Cerebellar nuclear complex (tissue), 1 donor: Measurements from ENCODE around the gene PODNL1.
"Not testable (repeated sequence)": the region's sequence is repeated elsewhere in the genome, so short reads cannot be mapped to it uniquely, and the experiment has no call there.

ENCODE experiments used
- DNase-seq, 2 experiments: peaks; one replicate each; lab custom pipeline; 2025; lab: John Stamatoyannopoulos, UW

The PODNL1 gene

DNA sequence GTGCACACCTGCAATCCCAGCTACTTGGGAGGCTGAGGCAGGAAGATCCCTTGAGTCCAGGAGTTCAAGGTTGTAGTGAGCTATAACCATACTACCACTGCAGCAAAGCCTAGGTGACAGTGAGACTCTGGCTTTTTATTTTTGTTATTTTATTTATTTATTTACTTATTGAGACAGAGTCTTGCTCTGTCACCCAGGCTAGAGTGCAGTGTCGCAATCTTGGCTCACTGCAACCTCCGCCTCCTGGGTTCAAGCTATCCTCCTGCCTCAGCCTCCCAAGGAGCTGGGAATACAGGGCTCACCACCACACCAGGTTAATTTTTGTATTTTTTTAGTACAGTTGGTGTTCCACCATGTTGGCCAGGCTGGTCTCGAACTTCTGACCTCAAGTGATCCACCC is 35.3 kb upstream of the PODNL1 start:
- not testable (repeated sequence) for DNase-seq

- no peak for DNase-seq
Observed at GRCh38 chr19:13972368-13973155, 34.3 kb upstream of the PODNL1 start.

DNA sequence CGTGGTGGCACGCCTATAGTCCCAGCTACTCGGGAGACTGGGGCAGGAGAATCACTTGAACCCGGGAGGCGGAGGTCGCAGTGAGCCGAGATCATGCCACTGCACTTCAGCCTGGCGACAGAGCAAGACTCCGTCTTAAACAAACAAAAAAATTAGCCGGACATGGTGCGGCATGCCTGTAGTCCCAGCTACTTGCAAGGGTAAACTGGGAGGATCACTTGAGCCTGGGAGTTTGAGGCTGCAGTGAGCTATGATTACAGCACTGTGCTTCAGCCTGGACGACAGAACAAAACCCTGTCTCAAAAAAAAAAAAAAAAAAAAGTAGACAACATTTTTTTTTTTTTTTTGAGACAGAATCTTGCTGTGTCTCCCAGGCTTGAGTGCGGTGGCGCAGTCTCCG is 33.7 kb upstream of the PODNL1 start:
- not testable (repeated sequence) for DNase-seq

- no peak for DNase-seq
Observed at GRCh38 chr19:13969897-13970296, 31.7 kb upstream of the PODNL1 start.

GRCh38 chr19:13968999-13969398 is 30.8 kb upstream of the PODNL1 start:
- no peak for DNase-seq

- no peak for DNase-seq
Observed at GRCh38 chr19:13968383-13968935, 30.2 kb upstream of the PODNL1 start.

DNA sequence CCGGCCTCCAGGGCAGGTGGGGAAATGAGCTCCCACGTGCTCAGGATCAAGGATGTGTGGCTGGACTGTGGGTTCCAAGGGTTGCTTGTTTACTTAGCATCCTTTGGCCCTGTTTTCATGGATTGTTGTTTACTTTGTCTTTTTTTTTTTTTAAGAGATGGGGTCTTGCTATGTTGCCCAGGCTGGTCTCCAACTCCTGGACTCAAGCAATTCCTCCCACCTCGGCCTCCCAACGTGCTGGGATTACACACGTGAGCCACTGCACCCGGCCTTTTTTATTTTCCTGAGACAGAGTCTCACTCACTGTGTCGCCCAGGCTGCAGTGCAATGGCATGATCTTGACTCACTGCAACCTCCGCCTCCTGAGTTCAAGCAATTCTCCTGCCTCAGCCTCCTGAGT is 29.0 kb upstream of the PODNL1 start:
- not testable (repeated sequence) for DNase-seq

GRCh38 chr19:13966684-13967128 is 28.5 kb upstream of the PODNL1 start:
- DNase-seq: no peak

- DNase-seq: no peak
Observed at GRCh38 chr19:13965926-13966683, 27.9 kb upstream of the PODNL1 start.

GRCh38 chr19:13965377-13965896 is 27.2 kb upstream of the PODNL1 start:
- DNase-seq: no peak

- DNase-seq: no peak
Observed at GRCh38 chr19:13964776-13965175, 26.6 kb upstream of the PODNL1 start.

GRCh38 chr19:13963603-13964105 is 25.4 kb upstream of the PODNL1 start:
- no peak for DNase-seq

GRCh38 chr19:13962699-13963602 is 24.7 kb upstream of the PODNL1 start:
- no peak for DNase-seq

- no peak for DNase-seq
Observed at GRCh38 chr19:13961826-13962698, 23.8 kb upstream of the PODNL1 start.

- no peak for DNase-seq
Observed at GRCh38 chr19:13960863-13961784, 22.9 kb upstream of the PODNL1 start.

- no peak for DNase-seq
Observed at GRCh38 chr19:13959962-13960862, 22.0 kb upstream of the PODNL1 start.

DNA sequence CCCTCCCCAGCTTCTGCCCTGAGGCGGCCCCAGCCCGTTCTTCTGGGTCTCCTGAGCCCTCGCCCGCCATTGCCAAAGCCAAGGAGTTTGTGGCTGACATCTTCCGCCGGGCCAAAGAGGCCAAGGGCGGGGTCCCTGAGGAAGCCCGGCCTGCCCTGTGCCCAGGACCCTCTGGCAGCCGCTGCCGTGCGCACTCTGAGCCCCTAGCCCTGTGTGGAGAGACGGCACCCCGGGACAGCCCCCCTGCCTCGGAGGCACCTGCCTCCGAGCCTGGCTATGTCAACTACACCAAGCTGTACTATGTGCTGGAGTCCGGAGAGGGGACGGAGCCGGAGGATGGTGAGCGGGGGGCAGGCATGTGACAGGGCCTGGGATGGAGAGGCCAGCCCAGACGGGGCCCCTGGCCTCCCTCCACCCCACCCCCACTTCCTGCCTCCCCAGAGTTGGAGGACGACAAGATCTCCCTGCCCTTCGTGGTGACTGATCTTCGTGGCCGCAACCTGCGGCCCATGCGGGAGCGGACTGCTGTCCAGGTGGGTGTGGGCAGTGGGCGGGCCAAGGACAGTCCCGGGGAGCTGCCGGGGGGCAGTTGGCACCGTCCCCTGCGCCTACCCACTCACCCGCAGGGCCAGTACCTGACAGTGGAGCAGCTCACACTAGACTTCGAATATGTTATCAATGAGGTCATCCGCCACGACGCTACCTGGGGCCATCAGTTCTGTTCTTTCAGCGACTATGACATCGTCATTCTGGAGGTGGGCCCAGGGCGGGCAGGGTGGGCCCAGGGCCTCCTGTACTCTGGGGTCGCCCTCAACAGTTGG is 21.1 kb upstream of the PODNL1 start:
- no peak for DNase-seq
